Measurements from ENCODE around the gene CST2. TPM values are rescaled to one million over a fixed set of nuclear protein-coding genes. Genes with fewer than 3 reads are reported as not detected.

The CST2 gene
- total and polyA plus RNA-seq, 2 experiments from 2014 or later = not detected

- Histone ChIP-seq H3K4me1 (ENCODE audit: insufficient read depth) (peaks cover 20% of the 10 kb centered on the region), H4K20me1 (replicated peaks; ENCODE audit: insufficient read depth) (no peaks in the 10 kb centered on the region), H3K36me3 (ENCODE audit: insufficient read depth) (no peaks in the 10 kb centered on the region), H3F3A (replicated peaks; ENCODE audit: low read depth) (no peaks in the 10 kb centered on the region), H3K4me2 (no peak overlapping the region), H3K27ac (ENCODE audit: low read depth) (no peak overlapping the region), H3K4me3 (no peak overlapping the region), H2AFZ (no peak overlapping the region), H3K27me3 (ENCODE audit: insufficient read depth) (no peaks in the 10 kb centered on the region), H3K79me2 (replicated peaks; ENCODE audit: insufficient read depth) (no peaks in the 10 kb centered on the region), H3K9me2 (ENCODE audit: insufficient read depth) (peaks cover under 1% of the 10 kb centered on the region)
- TF ChIP-seq NANOG (IDR thresholded peaks at IDR 0.05; ENCODE audit: borderline replicate concordance) (no peak), EZH2 (IDR thresholded peaks at IDR 0.05; ENCODE audit: low read depth, unreplicated experiment) (no peak), ZNF331 (CRISPR knock-in tag; IDR thresholded peaks at IDR 0.05; ENCODE audit: low read depth) (no peak), ZNF462 (CRISPR knock-in tag; IDR thresholded peaks at IDR 0.05) (no peak), EZH2phosphoT487 (IDR thresholded peaks at IDR 0.05; ENCODE audit: unreplicated experiment) (no peak), CTCF (conservative IDR thresholded peaks at IDR 0.05; ENCODE audit: low read depth in 2 of 2) (no peak), STAT1 (IDR thresholded peaks at IDR 0.05; ENCODE audit: unreplicated experiment) (no peak), CREB1 (CRISPR knock-in tag; IDR thresholded peaks at IDR 0.05; ENCODE audit: low read depth) (no peak), REST (IDR thresholded peaks at IDR 0.05; ENCODE audit: unreplicated experiment) (no peak), POLR2AphosphoS5 (IDR thresholded peaks at IDR 0.05; ENCODE audit: low read depth) (no peak), ZNF114 (CRISPR knock-in tag; IDR thresholded peaks at IDR 0.05) (no peak), JUNB (IDR thresholded peaks at IDR 0.05; ENCODE audit: unreplicated experiment) (no peak), ETS1 (IDR thresholded peaks at IDR 0.05) (no peak)
- DNase-seq (ENCODE audit: low spot score) = no peak
- peaks cover 5% of the 10 kb centered on the region for H3K27me3 Mint-ChIP-seq (ENCODE audit: insufficient read depth, low read depth, poor library complexity)
- ATAC-seq = no peak
- no peaks in the 10 kb centered on the region for H3K36me3 Mint-ChIP-seq (ENCODE audit: low read depth)
- no peak overlapping the region for H3K27ac Mint-ChIP-seq
- no peak overlapping the region for H3K4me3 Mint-ChIP-seq
- H3K4me1 Mint-ChIP-seq = peaks cover 33% of the 10 kb centered on the region
- H3K9me3 Mint-ChIP-seq = no peaks in the 10 kb centered on the region; the same call in 2 of the 3 replicates
These were observed 48.2 kb upstream of the CST2 start for GRCh38 chr20:23874747-23875146.
